Activated T-helper 17 cell treated with anti-CD3 and anti-CD28 coated beads, Interleukin-2, amount 50 U/mL, for 72 hours (primary cell): Measurements from ENCODE around the gene JPH3. TPM values are rescaled to one million over a fixed set of nuclear protein-coding genes. Genes with fewer than 3 reads are reported as not detected.

Experiments used
- ATAC-seq: fragments of 150-1000 bp; cut with Tn5 transposase; replicated peaks from 2 replicates; pipeline ENCODE4 v1.10.0; 2021; ENCODE audit warnings: mild to moderate bottlenecking, moderate library complexity
- H3K27ac Mint-ChIP-seq: one replicate; pipeline ENCODE4 v1.8.0; 2022; ENCODE audit warnings: mixed read lengths
- H3K27me3 Mint-ChIP-seq: one replicate; pipeline ENCODE4 v1.8.0; 2022; ENCODE audit warnings: mixed read lengths
- H3K36me3 Mint-ChIP-seq: one replicate; pipeline ENCODE4 v1.8.0; 2022; ENCODE audit warnings: low read depth, mild to moderate bottlenecking, mixed read lengths
- H3K4me1 Mint-ChIP-seq: one replicate; pipeline ENCODE4 v1.8.0; 2022; ENCODE audit warnings: mixed read lengths
- H3K4me3 Mint-ChIP-seq: one replicate; pipeline ENCODE4 v1.8.0; 2022; ENCODE audit warnings: mild to moderate bottlenecking, mixed read lengths
- H3K9me3 Mint-ChIP-seq: one replicate; pipeline ENCODE4 v1.8.0; 2022; ENCODE audit warnings: mixed read lengths
- total RNA-seq, 2 donors: library from RNA; stranded (reverse); gene quantifications; one replicate each; pipeline ENCODE4 v1.2.3, GENCODE V29; 2022

The JPH3 gene
- total RNA-seq, 2 donors from 2014 or later, result 0.09 TPM; not detected in 1

DNA sequence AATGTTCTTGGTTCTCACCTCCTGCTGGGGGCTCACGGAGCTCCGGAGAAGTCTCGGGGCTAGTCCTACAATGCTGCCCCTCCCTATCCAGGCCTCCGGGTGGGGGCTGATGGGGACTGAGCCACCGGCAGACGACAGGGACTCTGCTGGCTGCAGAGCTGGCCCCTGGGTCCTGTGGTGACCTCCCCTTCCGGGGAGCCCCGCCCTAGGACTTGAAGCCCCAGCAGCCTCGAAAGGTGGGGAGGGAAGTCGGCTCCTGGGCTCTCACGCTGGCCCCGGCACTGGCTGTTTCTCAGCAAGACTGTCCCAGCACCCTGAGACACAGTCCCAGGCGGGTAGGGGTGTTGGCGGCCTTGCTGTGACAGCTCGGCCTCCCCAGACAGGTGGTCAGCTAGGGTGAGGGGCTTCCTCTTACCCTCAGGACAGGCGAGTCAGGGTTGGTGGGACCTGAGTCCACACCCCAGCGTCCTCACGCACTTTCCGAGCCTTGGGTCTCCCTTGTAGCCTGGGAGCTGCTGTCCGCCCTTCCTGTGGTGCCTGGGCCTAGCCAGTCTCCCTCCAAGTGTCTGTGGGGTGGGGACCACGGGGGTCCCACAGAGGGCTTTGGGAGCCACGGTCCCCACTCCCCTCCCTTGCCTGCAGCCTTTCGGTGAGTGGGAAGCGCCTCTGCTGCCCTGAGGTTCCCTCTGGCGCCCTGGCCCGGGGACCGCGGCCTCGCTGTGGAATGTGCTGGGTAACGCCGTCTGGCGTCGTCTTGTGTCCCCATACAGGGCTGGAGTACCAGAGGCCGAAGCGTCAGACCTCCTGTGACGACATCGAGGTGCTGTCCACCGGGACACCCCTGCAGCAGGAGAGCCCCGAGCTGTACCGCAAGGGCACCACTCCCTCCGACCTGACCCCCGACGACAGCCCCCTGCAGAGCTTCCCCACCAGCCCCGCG lies 86.8 kb downstream of the JPH3 start:
- ATAC-seq, result no peak
- Mint-ChIP-seq H3K4me1 (no peaks in the 10 kb centered on the region), H3K4me3 (no peak overlapping the region), H3K36me3 (no peaks in the 10 kb centered on the region), H3K27ac (no peak overlapping the region), H3K9me3 (no peaks in the 10 kb centered on the region), H3K27me3 (no peaks in the 10 kb centered on the region)

DNA sequence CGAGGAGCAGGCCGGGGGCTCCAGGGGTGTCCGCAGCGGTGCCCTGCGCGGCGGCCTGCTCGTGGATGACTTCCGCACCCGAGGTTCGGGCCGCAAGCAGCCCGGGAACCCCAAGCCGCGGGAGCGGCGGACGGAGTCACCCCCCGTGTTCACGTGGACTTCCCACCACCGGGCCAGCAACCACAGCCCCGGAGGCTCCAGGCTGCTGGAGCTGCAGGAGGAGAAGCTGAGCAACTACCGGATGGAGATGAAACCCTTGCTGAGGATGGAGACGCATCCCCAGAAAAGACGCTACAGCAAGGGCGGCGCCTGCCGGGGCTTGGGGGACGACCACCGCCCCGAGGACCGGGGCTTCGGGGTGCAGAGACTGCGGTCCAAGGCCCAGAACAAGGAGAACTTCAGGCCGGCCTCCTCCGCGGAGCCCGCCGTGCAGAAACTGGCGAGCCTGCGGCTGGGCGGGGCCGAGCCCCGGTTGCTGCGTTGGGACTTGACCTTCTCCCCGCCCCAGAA lies 87.7 kb downstream of the JPH3 start:
- no peaks in the 10 kb centered on the region for H3K4me1 Mint-ChIP-seq
- no peak overlapping the region for H3K4me3 Mint-ChIP-seq
- no peaks in the 10 kb centered on the region for H3K27me3 Mint-ChIP-seq
- H3K27ac Mint-ChIP-seq, result no peak overlapping the region
- no peaks in the 10 kb centered on the region for H3K9me3 Mint-ChIP-seq
- no peaks in the 10 kb centered on the region for H3K36me3 Mint-ChIP-seq
- no peak for ATAC-seq

DNA sequence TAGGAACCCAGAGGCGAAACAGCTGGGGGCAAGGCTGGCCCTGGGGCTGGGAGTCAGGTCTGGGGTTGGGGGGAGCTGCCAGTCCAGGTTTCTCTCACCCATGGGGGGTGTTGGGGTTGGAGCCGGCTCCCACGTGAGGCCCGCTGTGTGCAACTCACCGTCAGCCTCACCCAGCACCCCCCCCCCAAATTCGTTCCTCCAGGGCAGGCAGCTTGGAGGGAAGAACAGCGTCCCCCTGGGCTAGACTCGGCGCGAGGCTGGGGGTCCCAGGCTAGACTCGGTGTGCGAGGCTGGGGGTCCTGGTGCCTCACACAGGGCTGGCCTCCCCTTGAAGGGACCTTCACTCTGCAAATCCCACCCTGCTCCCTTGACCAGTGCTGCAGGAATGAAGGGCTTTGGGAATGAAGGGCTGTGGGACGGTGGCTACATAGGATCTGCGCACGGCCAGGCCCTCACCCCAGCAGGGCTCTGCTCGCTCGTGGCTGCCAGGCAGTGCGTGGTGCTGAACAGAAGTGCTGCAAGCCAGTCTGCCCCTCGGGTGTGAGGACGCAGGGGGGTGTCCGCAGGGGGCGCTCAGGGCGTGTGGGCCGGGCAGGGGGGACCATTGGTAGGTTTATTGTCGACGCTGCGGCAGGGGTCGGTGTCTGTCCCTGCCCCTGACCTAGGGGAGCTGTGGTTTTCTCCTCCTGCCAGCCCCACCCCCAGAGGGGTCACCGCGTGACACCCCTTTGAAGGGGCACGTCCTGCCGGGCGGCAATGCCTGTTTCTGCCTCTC lies 88.8 kb downstream of the JPH3 start:
- Mint-ChIP-seq H3K4me1 (no peaks in the 10 kb centered on the region), H3K4me3 (no peak overlapping the region), H3K27ac (no peak overlapping the region), H3K36me3 (no peaks in the 10 kb centered on the region), H3K9me3 (no peaks in the 10 kb centered on the region), H3K27me3 (no peaks in the 10 kb centered on the region)
- ATAC-seq, result no peak

DNA sequence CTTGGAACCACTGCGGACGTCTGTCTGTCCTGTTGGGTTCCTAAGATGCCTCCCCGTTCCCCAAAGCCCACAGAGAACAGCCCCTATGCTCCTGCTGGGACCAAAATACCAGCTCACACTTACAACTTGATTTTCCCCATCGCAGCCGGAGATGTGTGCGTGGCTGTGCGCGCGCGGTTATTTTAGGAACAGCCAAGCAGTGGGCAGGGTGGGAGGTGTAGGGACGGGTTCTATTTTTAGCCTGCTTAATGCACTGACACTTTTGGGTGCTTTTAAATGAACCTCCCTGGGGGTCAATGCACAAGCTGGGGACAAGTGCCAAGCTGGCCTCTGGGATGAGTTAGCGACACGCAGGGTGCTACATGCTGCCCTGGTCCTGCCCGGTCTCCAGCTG lies 89.4 kb downstream of the JPH3 start:
- no peaks in the 10 kb centered on the region for H3K4me1 Mint-ChIP-seq
- no peak overlapping the region for H3K4me3 Mint-ChIP-seq
- H3K27ac Mint-ChIP-seq, result no peak overlapping the region
- ATAC-seq, result no peak
- no peaks in the 10 kb centered on the region for H3K36me3 Mint-ChIP-seq
- no peaks in the 10 kb centered on the region for H3K9me3 Mint-ChIP-seq
- H3K27me3 Mint-ChIP-seq, result no peaks in the 10 kb centered on the region

DNA sequence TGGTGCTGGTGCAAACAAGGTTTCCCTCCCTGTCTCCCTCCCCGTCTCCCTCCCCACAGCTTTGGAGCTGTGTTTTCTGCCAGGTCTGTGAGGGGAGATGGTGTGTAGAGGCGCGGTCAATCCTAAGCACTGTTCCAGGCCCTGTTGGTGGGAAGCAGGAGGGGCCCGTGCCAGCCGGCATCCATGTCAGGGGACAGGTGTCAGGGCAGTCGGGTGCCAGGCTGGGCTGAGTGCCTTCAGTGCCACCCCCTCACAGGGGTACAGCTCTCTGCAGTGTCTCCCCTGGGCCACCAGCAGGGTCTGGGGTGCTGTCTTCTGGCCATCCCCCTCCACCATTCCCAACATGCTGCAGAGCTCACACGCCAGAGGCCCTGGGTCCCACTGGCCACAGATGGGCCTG lies 89.9 kb downstream of the JPH3 start:
- Mint-ChIP-seq H3K4me3 (no peak overlapping the region), H3K9me3 (no peaks in the 10 kb centered on the region), H3K27me3 (no peaks in the 10 kb centered on the region), H3K36me3 (no peaks in the 10 kb centered on the region), H3K4me1 (no peaks in the 10 kb centered on the region), H3K27ac (no peak overlapping the region)
- no peak for ATAC-seq

GRCh38 chr16:87692756-87693155 lies 90.4 kb downstream of the JPH3 start:
- Mint-ChIP-seq H3K27ac (no peak overlapping the region), H3K9me3 (no peaks in the 10 kb centered on the region), H3K4me1 (no peaks in the 10 kb centered on the region), H3K36me3 (no peaks in the 10 kb centered on the region), H3K4me3 (no peak overlapping the region), H3K27me3 (no peaks in the 10 kb centered on the region)
- ATAC-seq, result peak; percentile 12

DNA sequence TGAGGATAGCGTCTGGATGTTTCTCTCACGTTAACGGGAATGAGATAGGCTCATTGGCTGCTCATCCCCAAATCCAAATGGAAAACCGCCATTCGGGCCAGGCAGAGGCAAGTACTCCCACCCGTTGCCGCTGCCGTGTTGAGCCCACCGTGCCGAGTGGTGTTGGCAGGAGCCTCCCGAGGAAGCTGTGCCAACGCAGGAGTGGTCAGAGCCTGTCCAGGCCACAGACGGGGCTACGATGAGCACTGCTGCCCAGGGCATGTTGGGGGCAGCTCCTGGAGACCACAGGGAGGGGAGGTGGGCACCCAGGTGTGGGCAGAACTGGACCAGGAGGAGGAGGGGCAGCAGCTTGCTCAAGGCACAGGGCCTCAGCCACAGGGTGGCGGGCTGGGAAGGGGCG lies 91.5 kb downstream of the JPH3 start:
- peaks cover 4% of the 10 kb centered on the region for H3K4me1 Mint-ChIP-seq
- no peak overlapping the region for H3K27ac Mint-ChIP-seq
- H3K4me3 Mint-ChIP-seq, result no peak overlapping the region
- no peaks in the 10 kb centered on the region for H3K27me3 Mint-ChIP-seq
- peaks cover 5% of the 10 kb centered on the region for H3K36me3 Mint-ChIP-seq
- ATAC-seq, result no peak
- H3K9me3 Mint-ChIP-seq, result no peaks in the 10 kb centered on the region

DNA sequence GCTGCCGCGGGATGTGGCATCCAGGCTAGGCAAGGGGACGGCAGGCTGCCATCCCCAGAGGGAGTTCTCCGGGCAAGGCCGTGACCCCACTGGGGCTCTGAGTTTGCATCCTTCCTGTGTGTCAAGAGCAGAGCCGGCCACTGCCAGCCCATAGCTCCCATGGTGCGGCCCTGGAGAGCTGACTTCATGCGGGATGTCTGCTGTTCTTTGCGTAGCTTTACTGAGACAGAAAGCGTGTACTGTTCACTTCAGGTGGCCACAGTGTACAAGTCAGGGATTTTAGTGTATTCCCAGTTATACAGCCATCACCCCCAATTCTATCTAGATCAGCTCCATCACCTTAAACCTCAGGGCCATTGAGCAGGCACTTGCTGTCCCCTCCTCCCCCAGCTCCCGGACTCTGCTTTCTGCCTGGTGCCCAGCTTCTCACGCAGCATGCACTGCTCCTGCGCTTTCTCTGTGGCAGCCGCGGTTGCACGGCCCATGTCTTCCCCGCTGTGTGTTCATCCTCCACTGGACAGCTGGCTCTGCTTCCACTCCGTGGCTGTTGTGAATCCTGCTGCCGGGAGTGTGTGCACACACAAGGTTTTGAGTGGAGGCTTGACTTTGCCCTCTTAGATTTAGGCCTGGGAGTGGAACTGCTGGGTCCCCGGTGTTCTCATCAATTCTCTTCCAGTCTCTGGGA lies 92.3 kb downstream of the JPH3 start:
- Mint-ChIP-seq H3K9me3 (no peaks in the 10 kb centered on the region), H3K4me1 (peaks cover 4% of the 10 kb centered on the region), H3K36me3 (peaks cover 5% of the 10 kb centered on the region), H3K4me3 (no peak overlapping the region), H3K27me3 (no peaks in the 10 kb centered on the region), H3K27ac (peak overlapping the region; percentile 20)
- ATAC-seq, result no peak

GRCh38 chr16:87695534-87695933 lies 93.2 kb downstream of the JPH3 start:
- Mint-ChIP-seq H3K27me3 (no peaks in the 10 kb centered on the region), H3K4me3 (no peak overlapping the region), H3K27ac (no peak overlapping the region), H3K4me1 (peaks cover 9% of the 10 kb centered on the region), H3K9me3 (no peaks in the 10 kb centered on the region), H3K36me3 (peaks cover 10% of the 10 kb centered on the region)
- no peak for ATAC-seq

DNA sequence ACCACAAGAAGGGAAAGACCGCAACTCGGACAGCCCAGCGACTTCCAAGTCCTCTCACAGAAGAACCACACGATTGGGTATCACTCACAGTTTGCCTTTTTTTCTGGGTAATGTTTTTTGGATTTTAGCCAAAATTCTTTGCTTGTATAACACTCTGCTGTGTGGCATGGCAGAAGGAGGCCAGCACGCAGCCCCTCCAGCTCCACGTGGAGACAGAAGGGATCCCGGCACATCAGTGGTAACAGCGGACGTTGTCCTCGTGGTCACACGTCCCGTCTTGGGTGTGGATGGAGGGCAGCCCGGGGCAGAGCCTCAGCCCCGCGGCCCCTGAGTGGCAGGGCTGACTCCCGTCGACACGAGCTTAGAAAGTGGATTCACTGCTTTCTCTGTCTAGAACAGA lies 94.4 kb downstream of the JPH3 start:
- no peak for ATAC-seq
- Mint-ChIP-seq H3K9me3 (no peaks in the 10 kb centered on the region), H3K27ac (peak overlapping the region; percentile 46), H3K27me3 (no peaks in the 10 kb centered on the region), H3K4me3 (no peak overlapping the region), H3K4me1 (peaks cover 9% of the 10 kb centered on the region), H3K36me3 (peaks cover 13% of the 10 kb centered on the region)

DNA sequence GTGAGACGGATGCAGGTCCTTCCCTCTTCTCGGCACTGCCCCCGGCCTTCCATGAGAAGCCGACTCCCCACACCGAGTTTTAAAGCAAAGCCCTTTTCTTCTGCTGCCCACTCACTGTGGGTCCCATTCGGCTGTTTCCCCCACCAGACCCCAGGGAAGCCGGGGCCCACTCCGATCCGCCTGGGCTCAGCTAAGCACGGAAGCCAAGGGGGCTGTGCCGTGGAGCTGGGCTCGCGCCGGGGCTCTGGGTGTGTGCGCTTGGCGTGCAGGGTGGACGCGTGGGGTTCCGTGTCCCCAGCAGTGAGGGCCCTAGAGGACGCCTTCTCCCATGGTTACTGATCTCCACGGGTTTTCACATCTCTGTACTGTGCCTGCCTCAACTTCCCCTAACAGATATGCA lies 94.9 kb downstream of the JPH3 start:
- no peak overlapping the region for H3K4me3 Mint-ChIP-seq
- no peak for ATAC-seq
- H3K36me3 Mint-ChIP-seq, result peaks cover 18% of the 10 kb centered on the region
- H3K4me1 Mint-ChIP-seq, result peaks cover 9% of the 10 kb centered on the region
- no peaks in the 10 kb centered on the region for H3K9me3 Mint-ChIP-seq
- no peak overlapping the region for H3K27ac Mint-ChIP-seq
- no peaks in the 10 kb centered on the region for H3K27me3 Mint-ChIP-seq

- no peaks in the 10 kb centered on the region for H3K27me3 Mint-ChIP-seq
- H3K9me3 Mint-ChIP-seq, result no peaks in the 10 kb centered on the region
- H3K4me3 Mint-ChIP-seq, result peak overlapping the region; percentile 57
- no peak for ATAC-seq
- H3K27ac Mint-ChIP-seq, result peak overlapping the region; percentile 81
- peaks cover 24% of the 10 kb centered on the region for H3K36me3 Mint-ChIP-seq
- peaks cover 9% of the 10 kb centered on the region for H3K4me1 Mint-ChIP-seq
Observed at GRCh38 chr16:87697792-87698191, 95.5 kb downstream of the JPH3 start.

- no peaks in the 10 kb centered on the region for H3K9me3 Mint-ChIP-seq
- peak; percentile 80 for ATAC-seq
- H3K27me3 Mint-ChIP-seq, result no peaks in the 10 kb centered on the region
- H3K36me3 Mint-ChIP-seq, result peaks cover 28% of the 10 kb centered on the region
- H3K4me1 Mint-ChIP-seq, result peaks cover 9% of the 10 kb centered on the region
- H3K4me3 Mint-ChIP-seq, result peak overlapping the region; percentile 57
- H3K27ac Mint-ChIP-seq, result peak overlapping the region; percentile 81
Observed at GRCh38 chr16:87698241-87698640, 95.9 kb downstream of the JPH3 start.

DNA sequence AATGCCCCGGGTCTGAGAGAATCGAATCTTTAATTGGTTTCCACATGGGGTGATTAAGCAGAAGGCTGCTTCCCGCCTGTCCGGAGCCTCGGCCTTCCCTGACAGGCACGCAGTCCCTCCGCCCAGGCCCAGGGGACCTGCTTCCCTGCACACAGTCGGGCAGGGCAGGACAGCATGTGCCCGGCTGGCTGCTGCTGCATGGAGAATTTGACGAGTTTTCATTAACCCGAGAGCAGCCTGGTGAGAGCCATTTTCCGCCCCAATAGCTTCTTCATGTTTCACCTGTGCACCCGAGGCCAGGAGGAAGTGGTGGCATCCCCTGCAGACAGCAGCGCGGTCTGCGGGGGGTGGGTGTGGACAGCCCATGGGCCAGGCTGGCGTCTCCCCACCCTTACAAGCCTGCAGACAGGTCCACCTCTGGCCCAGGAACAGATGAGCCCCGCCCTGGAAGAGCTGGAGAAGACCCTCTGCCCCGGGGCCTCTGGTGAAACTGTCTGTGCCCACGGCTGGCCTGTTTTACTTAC lies 96.4 kb downstream of the JPH3 start:
- H3K27me3 Mint-ChIP-seq, result no peaks in the 10 kb centered on the region
- peaks cover 9% of the 10 kb centered on the region for H3K4me1 Mint-ChIP-seq
- H3K27ac Mint-ChIP-seq, result peak overlapping the region; percentile 81
- peak; percentile 27 for ATAC-seq
- H3K4me3 Mint-ChIP-seq, result peak overlapping the region; percentile 57
- H3K9me3 Mint-ChIP-seq, result no peaks in the 10 kb centered on the region
- H3K36me3 Mint-ChIP-seq, result peaks cover 33% of the 10 kb centered on the region
